Fibroblast of peridontal ligament (primary cell): Measurements from ENCODE around the gene OR2C3.
"Not testable (repeated sequence)": the region's sequence is repeated elsewhere in the genome, so short reads cannot be mapped to it uniquely, and the experiment has no call there.

Experiments used
- DNase-seq: peaks from one replicate; pipeline ENCODE4 v3.0.0-alpha.2; 2010; ENCODE audit errors: extremely low read depth

OR2C3 gene

DNA sequence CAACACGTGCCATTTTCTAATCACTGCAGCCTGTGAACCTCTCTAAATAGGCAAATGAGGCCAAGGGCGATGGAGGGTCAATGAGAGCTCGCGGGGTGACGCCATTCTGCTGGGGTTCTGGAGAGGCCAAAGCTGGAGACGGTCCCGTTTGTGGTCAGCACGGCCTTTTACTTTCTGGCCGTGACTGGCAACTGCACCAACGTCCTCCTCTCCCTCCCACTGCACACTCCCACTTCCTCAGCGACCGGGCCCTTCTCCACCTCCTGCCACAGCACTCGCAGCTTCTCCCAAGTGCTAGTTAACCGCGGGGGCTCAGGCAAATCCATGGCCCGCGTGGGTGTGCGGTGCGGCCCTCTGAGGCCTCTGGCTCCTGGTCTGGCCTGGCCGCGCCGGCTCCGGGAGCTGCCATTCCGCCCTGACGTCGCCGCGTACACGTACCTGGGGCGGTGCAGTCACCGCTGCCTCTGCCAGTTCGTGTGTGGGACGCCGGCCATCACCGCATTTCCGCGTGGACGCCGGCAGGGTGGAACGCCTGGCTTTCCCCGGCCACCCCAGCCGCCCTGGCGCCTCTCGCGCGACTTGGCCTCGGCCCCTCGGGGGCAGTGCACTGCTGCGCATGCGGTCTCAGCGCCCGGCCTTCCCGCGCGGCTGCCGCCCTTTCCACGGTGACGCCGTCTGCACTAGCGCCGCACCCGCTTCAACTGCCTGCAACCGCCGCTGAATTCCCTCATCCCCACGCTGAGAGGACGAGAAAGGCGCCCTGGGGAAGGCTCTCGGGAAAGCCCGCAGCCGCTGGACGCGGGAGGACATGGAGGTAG, 18.2 kb downstream of the OR2C3 start:
- no peak for DNase-seq

DNA sequence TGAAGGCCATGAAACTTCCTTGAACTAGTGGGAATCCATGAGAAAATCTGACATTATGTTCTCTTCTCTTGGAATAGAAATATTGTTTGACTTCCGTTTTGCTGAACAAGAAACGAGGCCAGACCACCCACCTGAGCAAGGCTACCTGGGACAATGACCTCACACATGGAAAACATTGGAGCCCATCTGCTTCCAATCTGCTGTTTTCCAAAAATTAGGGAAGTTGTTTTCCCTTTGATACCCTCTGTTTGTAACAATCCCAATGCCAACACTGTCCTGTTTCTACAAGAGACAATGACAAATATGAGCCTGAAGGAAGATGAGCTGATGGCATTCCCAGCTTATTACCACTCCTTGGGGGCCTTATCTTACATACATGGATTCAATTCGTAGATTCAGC, 29.4 kb downstream of the OR2C3 start:
- no peak for DNase-seq

DNA sequence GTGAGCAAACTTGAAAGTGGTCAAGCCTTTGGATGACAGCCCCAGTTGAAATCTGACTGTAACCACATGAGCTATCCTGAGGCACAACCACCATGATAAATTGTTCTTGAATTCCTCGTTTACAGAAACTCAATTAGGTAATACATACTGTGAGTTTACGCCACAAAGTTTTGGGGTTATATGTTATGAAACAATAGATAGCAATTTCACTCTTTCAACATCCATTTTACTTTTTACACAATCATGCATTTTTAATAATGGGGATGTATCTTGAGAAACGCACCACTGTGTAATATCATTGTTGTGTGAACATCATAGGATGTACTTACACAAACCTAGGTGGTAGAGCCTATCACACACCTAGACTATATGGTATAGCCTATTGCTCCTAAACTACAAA, 35.4 kb downstream of the OR2C3 start:
- no peak for DNase-seq

DNA sequence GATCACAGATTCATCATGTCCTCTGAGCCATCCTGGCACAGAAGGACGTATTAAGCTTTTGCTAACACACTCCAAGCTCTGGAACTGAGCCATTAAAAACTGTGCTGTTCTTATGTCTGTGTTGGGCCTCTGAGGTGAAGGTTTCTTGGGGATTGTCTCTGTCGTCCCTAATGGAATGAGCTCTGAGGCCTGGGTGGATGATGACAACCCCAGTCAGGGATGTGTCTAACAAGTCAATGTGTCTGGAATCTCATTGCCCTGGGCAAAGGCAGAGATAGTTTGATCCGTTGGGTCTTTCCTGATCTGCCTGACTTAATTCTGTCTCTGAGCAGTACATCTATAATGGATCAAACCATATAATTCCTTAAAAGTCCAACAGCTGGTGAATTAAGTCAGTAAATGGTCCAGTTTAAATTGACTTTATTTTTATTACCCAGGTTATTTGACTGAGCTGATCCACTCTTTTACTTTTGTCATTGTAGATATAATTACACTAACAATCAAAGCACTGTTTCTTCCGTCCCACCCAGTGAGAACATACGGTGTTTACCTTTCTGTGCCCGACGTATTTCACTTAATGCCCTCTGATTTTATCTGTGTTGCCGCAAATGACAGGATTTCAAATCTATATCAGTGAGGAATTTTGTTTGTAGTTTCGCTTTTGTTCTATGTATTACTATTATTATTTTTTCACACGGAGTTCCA, 39.5 kb downstream of the OR2C3 start:
- no peak for DNase-seq

DNA sequence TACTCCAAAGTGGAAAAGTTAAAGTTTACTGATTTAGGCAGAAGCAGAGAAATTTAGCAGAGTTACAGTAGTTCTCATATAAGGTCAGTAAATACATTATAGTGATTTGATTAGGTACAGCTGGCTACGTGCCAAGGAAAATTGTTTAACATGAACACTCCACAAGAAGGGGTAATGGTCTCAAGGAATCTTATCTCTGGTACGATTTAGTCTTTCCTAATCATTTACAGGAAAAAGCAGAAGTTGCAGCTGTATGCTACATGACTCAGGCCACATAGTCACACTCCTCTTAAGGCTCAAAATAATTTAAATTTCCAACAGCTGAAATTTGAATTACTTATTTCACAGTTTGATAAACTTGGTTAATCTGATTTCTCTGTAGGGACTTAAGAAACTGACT, 41.5 kb downstream of the OR2C3 start:
- no peak for DNase-seq

DNA sequence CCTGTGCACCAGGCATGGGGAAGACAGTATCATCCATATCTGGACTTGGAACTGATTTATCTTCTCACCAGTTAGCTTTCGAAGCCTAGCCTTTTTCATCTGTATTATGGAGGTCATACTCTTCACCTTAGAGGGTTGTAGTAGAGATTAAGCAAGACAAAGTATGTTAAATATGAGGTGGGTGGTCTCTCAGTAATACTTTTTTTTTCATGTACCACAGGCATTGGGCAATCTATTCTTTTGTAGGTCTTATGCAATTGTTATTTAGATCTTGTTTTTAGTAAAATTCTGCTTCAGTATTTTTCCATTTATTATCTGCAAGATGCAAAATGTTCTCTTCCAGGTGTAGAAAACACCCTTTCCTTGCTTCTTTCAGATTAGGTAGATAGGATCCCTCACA, 43.1 kb downstream of the OR2C3 start:
- DNase-seq, result no peak

DNA sequence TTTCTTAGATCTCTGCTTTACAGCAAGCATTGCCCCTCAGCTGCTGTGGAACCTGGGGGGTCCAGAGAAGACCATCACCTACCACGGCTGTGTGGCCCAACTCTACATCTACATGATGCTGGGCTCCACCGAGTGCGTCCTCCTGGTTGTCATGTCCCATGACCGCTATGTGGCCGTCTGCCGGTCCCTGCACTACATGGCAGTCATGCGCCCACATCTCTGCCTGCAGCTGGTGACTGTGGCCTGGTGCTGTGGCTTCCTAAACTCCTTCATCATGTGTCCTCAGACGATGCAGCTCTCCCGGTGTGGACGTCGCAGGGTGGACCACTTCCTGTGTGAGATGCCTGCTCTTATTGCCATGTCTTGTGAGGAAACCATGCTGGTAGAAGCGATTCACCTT, 44.9 kb downstream of the OR2C3 start:
- no peak for DNase-seq

DNA sequence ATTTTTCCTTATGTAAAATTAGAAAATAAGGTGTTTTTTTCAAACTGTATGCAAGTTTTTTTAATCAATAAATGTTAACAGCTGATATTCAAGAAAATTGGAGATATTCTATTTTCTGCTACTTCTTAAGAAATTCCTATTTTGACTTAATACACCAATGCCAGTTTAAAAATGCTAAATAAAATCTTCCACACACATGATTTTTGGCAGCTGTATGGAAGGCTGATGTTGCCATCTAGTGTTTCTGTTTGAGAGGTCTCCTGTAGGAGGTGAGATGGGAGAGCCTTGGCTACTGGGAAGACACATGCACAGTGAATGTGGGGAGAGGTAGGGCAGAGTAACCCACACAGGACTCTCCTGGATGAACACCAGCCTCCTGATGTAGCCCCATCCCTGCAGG, 49.2 kb downstream of the OR2C3 start:
- DNase-seq, result peak; percentile 12

DNA sequence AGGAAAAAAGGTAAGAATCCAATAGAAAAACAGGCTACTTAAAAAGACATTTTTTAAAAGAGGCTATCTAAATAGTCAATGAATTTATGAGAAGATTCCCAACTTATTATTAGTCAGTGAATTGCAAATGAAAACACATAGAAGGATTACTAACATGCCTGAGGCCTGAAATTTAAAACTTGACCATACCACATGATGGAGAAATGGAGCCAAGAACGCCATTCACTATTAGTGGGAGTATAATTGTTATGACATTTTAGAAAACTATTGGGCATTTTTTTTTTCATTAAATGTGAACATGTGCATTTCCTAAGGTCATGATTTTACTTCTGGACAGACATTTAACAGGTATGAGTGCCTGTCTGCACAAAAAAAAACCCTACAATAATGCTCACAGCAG, 53.5 kb downstream of the OR2C3 start:
- DNase-seq, result no peak

DNA sequence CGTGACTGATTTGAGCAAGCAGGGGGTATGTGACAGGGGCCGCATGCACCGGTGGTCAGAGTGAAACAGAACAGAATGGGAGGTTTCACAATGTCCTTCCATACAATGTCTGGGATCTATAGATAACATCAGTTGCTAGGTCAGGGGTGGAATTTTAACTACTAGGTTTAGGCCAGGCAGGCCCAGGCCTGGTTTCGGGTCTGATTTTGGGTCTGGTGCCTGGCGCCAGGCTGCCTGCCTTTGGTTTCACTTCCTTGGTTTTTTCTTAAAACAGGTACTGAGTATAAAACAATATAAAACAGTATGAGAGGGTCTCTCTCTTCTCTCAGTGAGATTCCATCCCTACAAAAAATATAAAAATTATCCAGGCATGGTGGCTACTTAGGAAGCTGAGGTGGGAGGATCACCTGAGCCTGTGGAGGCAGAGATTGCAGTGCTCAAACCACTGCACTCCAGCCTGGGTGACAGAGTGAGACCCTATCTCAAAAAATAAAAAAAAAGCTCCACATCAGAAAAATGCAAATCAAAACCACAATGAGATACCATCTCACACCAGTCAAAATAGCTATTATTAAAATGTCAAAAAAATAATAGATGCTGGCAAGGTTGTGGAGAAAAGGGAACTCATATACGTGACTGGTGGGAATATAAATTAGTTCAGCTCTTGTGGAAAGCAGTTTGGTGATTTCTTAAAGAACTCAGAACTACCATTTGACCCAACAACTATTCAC, 59.7 kb downstream of the OR2C3 start:
- DNase-seq, result not testable (repeated sequence)

DNA sequence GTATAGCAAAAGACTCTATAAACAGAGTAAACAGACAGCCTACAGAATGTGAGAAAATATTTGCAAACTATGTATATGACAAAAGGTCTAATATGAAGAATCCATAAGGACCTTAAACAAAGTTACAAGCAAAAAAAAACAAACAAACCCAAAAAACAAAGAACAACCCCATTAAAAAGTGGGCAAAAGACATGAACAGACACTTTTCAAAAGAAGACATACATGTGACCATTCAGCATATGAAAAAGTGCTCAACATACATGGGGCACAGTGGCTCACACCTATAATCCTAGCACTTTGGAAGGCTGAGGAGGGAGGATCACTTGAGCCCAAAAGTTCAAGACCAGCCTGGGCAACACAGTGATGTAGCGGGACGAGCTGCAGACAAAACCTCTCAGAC, 60.4 kb downstream of the OR2C3 start:
- DNase-seq, result no peak
